ENCODE measurements around the gene ATRNL1.
"Not testable (repeated sequence)": the region's sequence is repeated elsewhere in the genome, so short reads cannot be mapped to it uniquely, and the experiment has no call there.

ATRNL1 gene

DNA sequence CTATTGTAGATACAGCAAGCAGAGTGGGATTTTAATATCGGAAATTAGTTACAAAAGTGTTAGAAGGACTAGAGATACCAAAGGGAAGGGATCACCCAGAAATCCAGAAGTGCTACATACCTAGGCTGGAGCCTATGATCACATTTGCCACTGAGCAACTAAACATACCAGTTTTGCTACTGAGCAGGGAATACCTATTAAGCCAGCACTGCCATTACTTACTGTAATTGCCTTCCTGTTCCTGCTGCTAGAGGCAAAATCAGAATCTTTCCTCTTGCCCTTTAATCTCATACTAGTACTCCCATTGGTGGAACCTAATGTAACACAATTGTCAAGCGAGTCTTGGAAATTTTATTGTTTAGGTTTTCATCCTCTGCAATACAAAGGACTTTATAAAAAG is 121.7 kb downstream of the ATRNL1 start:
- in situ Hi-C loops (cut with MboI; ENCODE audit: low sequenced_read_pairs, unreplicated experiment) = no loop called here
- no peak for DNase-seq (ENCODE audit: low spot score)
- TF ChIP-seq CTCF (IDR thresholded peaks at IDR 0.05; ENCODE audit: borderline replicate concordance, control extremely low read depth, extremely low read depth, insufficient read depth, missing control alignments) = no peak

DNA sequence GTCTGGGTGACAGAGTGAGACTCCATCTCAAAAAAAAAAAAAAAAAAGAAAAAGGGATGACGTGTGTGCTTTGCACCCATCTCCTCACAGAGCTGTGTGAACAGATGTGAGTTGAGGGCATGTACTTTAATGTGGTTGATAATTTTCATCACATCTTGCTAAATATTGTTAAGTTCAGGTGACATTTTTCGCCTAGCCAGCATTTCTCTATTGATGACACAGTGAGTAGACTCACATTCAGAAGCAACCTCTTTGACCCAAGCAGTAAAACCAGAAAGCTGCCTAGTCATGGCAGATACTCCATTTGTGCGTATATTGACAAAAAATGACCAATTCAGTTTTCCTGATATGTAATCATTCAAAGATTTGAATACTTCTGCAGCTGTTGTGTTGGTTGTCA is 126.0 kb downstream of the ATRNL1 start:
- DNase-seq (ENCODE audit: low spot score) = no peak
- in situ Hi-C loops (cut with MboI; ENCODE audit: low sequenced_read_pairs, unreplicated experiment) = no loop called here
- TF ChIP-seq CTCF (IDR thresholded peaks at IDR 0.05; ENCODE audit: borderline replicate concordance, control extremely low read depth, extremely low read depth, insufficient read depth, missing control alignments) = no peak

- no peak for TF ChIP-seq CTCF (IDR thresholded peaks at IDR 0.05; ENCODE audit: borderline replicate concordance, control extremely low read depth, extremely low read depth, insufficient read depth, missing control alignments)
- in situ Hi-C loops (cut with MboI; ENCODE audit: low sequenced_read_pairs, unreplicated experiment) = no loop called here
- no peak for DNase-seq (ENCODE audit: low spot score)
Measured at GRCh38 chr10:115222039-115222438, 128.9 kb downstream of the ATRNL1 start.

GRCh38 chr10:115239761-115240160 is 146.6 kb downstream of the ATRNL1 start:
- no peak for TF ChIP-seq CTCF (IDR thresholded peaks at IDR 0.05; ENCODE audit: borderline replicate concordance, control extremely low read depth, extremely low read depth, insufficient read depth, missing control alignments)
- in situ Hi-C loops (cut with MboI; ENCODE audit: low sequenced_read_pairs, unreplicated experiment) = no loop called here
- no peak for DNase-seq (ENCODE audit: low spot score)

GRCh38 chr10:115250784-115251183 is 157.6 kb downstream of the ATRNL1 start:
- in situ Hi-C loops (cut with MboI; ENCODE audit: low sequenced_read_pairs, unreplicated experiment) = no loop called here
- no peak for TF ChIP-seq CTCF (IDR thresholded peaks at IDR 0.05; ENCODE audit: borderline replicate concordance, control extremely low read depth, extremely low read depth, insufficient read depth, missing control alignments)
- no peak for DNase-seq (ENCODE audit: low spot score)

- in situ Hi-C loops (cut with MboI; ENCODE audit: low sequenced_read_pairs, unreplicated experiment) = not testable (repeated sequence)
Measured at GRCh38 chr10:115253765-115254164, 160.6 kb downstream of the ATRNL1 start.

DNA sequence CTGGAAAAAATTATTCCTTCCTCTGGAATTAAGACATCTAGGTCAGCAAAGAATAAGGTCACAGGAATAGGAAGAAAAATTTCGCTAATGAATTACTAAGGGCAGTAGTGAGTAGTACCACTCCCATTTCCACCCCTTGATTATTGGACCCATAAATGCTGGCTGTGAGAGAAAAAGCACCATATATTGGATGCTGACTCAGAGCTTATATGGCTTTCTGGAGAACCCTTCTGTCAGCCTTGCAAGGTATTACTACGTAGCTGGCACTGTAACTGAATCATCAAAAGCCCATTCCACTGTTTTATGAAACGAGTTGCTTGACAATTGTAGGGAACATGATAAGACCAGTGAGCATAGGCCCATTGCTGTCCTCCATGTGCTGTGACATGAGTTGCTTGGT is 179.3 kb downstream of the ATRNL1 start:
- in situ Hi-C loops (cut with MboI; ENCODE audit: low sequenced_read_pairs, unreplicated experiment) = no loop called here
- DNase-seq (ENCODE audit: low spot score) = no peak
- TF ChIP-seq CTCF (IDR thresholded peaks at IDR 0.05; ENCODE audit: borderline replicate concordance, control extremely low read depth, extremely low read depth, insufficient read depth, missing control alignments) = no peak

More at GRCh38 chr10:115253765-115254164, 160.6 kb downstream of the ATRNL1 start:
- not testable (repeated sequence) for DNase-seq (ENCODE audit: low spot score)
